Endothelial cell (in vitro differentiated cells): Measurements from ENCODE around the gene VMAC. TPM values are rescaled to one million over a fixed set of nuclear protein-coding genes. Genes with fewer than 3 reads are reported as not detected.
"Not testable (repeated sequence)": the region's sequence is repeated elsewhere in the genome, so short reads cannot be mapped to it uniquely, and the experiment has no call there.

ENCODE experiments used
- DNase-seq: peaks from one replicate; pipeline ENCODE4 v3.0.0; 2021; ENCODE audit warnings: low spot score
- H3K27ac Mint-ChIP-seq: one replicate; pipeline ENCODE4 v1.8.0; 2021; ENCODE audit warnings: mixed read lengths, inconsistent platforms; ENCODE audit not compliant: unreplicated experiment
- H3K27me3 Mint-ChIP-seq: one replicate; pipeline ENCODE4 v1.8.0; 2021; ENCODE audit warnings: mild to moderate bottlenecking, moderate library complexity, mixed read lengths, inconsistent platforms; ENCODE audit not compliant: unreplicated experiment
- H3K36me3 Mint-ChIP-seq: one replicate; pipeline ENCODE4 v1.8.0; 2021; ENCODE audit warnings: mild to moderate bottlenecking, low read depth, mixed read lengths, inconsistent platforms; ENCODE audit not compliant: unreplicated experiment
- H3K4me1 Mint-ChIP-seq: one replicate; pipeline ENCODE4 v1.8.0; 2021; ENCODE audit warnings: mild to moderate bottlenecking, mixed read lengths, inconsistent platforms; ENCODE audit not compliant: unreplicated experiment
- H3K4me3 Mint-ChIP-seq: one replicate; pipeline ENCODE4 v1.8.0; 2021; ENCODE audit warnings: mild to moderate bottlenecking, mixed read lengths, inconsistent platforms; ENCODE audit not compliant: unreplicated experiment
- H3K9me3 Mint-ChIP-seq: one replicate; pipeline ENCODE4 v1.8.0; 2021; ENCODE audit warnings: mixed read lengths, inconsistent platforms; ENCODE audit not compliant: unreplicated experiment
- CTCF ChIP-seq: fragments of 200-600 bp; sonication (generic); IDR thresholded peaks from one replicate; pipeline ENCODE4 v1.5.0; 2021; ENCODE audit warnings: antibody characterized with exemption; ENCODE audit not compliant: unreplicated experiment
- total RNA-seq: library from RNA; stranded (reverse); fragmentation: NEBNext Ultra II Directional; extraction: Animal tissue kit (Norgen Biotek cat#: 25700); gene quantifications from one replicate; pipeline ENCODE4 v1.2.1, GENCODE V29; 2021; ENCODE audit not compliant: unreplicated experiment

The VMAC gene
- total RNA-seq, 1 donor from 2014 or later: 8.9 TPM

DNA sequence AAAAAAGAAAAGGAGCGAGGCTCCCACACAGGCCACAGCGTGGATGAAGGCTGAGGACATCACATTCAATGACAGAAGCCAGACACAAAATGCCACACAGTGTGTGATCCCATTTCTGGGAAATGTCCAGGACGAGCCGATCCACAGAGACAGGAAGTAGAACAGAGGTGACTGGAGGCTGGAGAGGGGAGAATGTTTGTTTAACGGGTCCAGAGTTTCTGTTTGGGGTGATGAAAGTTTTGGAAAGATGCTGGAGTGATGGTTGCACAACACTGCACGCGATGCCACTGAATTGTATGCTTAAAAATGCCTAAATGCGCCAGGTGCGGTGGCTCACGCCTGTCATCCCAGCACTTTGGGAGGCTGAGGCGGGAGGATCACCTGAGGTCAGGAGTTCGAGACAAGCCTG lies 33.7 kb upstream of the VMAC start:
- DNase-seq: no peak
- no peaks in the 10 kb centered on the region for H3K36me3 Mint-ChIP-seq
- no peak overlapping the region for H3K27ac Mint-ChIP-seq
- TF ChIP-seq CTCF: no peak
- no peaks in the 10 kb centered on the region for H3K9me3 Mint-ChIP-seq
- H3K4me3 Mint-ChIP-seq: no peak overlapping the region
- peaks cover 5% of the 10 kb centered on the region for H3K27me3 Mint-ChIP-seq
- no peaks in the 10 kb centered on the region for H3K4me1 Mint-ChIP-seq

- Mint-ChIP-seq H3K4me1 (no peaks in the 10 kb centered on the region), H3K27ac (no peak overlapping the region), H3K27me3 (peaks cover 2% of the 10 kb centered on the region)
Measured at GRCh38 chr19:5873617-5874199, 31.0 kb upstream of the VMAC start.

DNA sequence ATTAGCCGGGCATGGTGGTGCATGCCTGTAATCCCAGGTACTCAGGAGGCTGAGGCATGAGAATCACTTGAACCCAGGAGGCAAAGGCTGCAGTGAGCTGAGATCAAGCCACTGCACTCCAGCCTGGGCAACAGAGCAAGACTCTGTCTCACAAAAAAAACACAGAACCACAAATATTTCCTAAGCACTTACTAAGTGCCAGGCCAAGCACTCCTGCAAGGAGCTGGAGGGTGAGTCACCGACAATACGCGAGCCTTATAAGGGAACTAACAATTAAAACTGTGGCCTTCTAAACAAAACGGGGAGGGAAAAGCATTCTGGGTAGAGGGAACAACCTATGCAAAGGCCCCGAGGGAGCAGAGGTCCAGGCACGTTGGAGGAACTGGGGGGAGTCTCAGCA lies 30.2 kb upstream of the VMAC start:
- not testable (repeated sequence) for H3K9me3 Mint-ChIP-seq, H3K27ac Mint-ChIP-seq, DNase-seq, H3K4me3 Mint-ChIP-seq, H3K36me3 Mint-ChIP-seq, H3K27me3 Mint-ChIP-seq, H3K4me1 Mint-ChIP-seq

More at GRCh38 chr19:5873617-5874199, 31.0 kb upstream of the VMAC start:
- TF ChIP-seq CTCF: no peak
- no peaks in the 10 kb centered on the region for H3K9me3 Mint-ChIP-seq
- no peaks in the 10 kb centered on the region for H3K36me3 Mint-ChIP-seq
- H3K4me3 Mint-ChIP-seq: no peak overlapping the region
- no peak for DNase-seq

DNA sequence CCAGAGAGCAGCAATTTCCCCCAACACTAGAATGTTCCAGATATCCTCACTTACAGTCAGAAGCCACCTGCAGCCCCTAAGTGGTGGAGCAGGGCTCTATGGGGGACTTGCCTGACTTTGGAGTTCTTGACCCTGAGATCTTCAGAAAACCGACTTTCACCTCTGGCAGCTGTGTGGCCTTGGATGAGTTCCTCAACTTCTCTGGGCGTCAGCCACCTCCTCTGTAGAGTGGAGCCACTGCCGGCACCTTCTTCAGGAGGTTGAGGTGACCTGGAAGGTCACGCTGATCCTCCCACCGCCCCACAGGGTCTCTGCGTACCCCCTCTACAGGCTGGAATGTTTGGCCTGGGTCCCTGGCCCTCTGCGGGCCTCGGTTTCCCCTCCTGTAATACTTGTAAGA lies 27.2 kb upstream of the VMAC start:
- no peak overlapping the region for H3K4me3 Mint-ChIP-seq
- TF ChIP-seq CTCF: no peak
- H3K27ac Mint-ChIP-seq: no peak overlapping the region
- no peaks in the 10 kb centered on the region for H3K27me3 Mint-ChIP-seq
- H3K4me1 Mint-ChIP-seq: no peaks in the 10 kb centered on the region
- no peaks in the 10 kb centered on the region for H3K9me3 Mint-ChIP-seq
- DNase-seq: no peak
- no peaks in the 10 kb centered on the region for H3K36me3 Mint-ChIP-seq

DNA sequence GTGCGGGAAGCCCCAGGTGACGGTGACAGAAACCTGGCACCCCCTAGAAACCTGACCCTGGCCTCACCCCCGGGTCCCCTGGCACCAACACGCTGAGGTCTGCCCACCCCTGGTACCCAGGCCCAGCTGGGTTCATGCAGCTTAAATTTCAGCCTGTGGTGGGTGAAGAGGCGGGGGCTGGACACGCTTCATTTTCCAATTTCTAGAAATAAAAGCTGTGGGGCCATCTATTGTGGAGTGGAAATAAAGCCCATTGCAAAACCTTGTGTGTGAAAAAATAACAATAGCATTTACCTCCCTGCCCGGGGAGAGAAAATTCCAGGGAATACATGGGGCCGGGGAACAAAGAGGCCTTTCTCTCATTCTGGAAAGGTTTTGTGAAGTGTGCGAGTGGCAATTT lies 26.8 kb upstream of the VMAC start:
- no peaks in the 10 kb centered on the region for H3K36me3 Mint-ChIP-seq
- H3K4me3 Mint-ChIP-seq: no peak overlapping the region
- H3K27ac Mint-ChIP-seq: no peak overlapping the region
- no peaks in the 10 kb centered on the region for H3K9me3 Mint-ChIP-seq
- DNase-seq: no peak
- no peak for TF ChIP-seq CTCF
- no peaks in the 10 kb centered on the region for H3K27me3 Mint-ChIP-seq
- peaks cover 2% of the 10 kb centered on the region for H3K4me1 Mint-ChIP-seq
